A549 (cell line): ENCODE results near the gene MMP19. TPM values are rescaled to one million over a fixed set of nuclear protein-coding genes. Genes with fewer than 3 reads are reported as not detected.

Source experiments
- CBX2 ChIP-seq: fragments of 200-600 bp; sonication (generic); IDR thresholded peaks from 2 replicates; pipeline ENCODE4 v1.6.1; 2016; ENCODE audit warnings: low read depth, mild to moderate bottlenecking, borderline replicate concordance
- CHD2 ChIP-seq: fragments of 150-350 bp; IDR thresholded peaks from 2 replicates; pipeline ENCODE4 v1.6.1; 2014; ENCODE audit warnings: low read length; ENCODE audit not compliant: partially characterized antibody
- CHD4 ChIP-seq: fragments of 200-600 bp; sonication (generic); IDR thresholded peaks from 2 replicates; pipeline ENCODE4 v1.6.1; 2016; ENCODE audit warnings: antibody characterized with exemption, mild to moderate bottlenecking, borderline replicate concordance
- EHF ChIP-seq: fragments of 250-450 bp; sonication (Bioruptor Pico); IDR thresholded peaks from 2 replicates; pipeline ENCODE4 v1.5.0; 2020; ENCODE audit warnings: mild to moderate bottlenecking
- EHMT2 ChIP-seq: fragments of 200-600 bp; sonication (generic); IDR thresholded peaks from 2 replicates; pipeline ENCODE4 v1.6.1; 2016; ENCODE audit warnings: antibody characterized with exemption, low read depth, mild to moderate bottlenecking, moderate library complexity
- ESRRA ChIP-seq: fragments of 150-350 bp; IDR thresholded peaks from 2 replicates; pipeline ENCODE4 v1.6.1; 2014; ENCODE audit warnings: mild to moderate bottlenecking, low read length, borderline replicate concordance
- FOSB ChIP-seq: fragments of 250-450 bp; sonication (Bioruptor Pico); IDR thresholded peaks from 2 replicates; pipeline ENCODE4 v1.5.0; 2020; ENCODE audit warnings: mild to moderate bottlenecking, moderate library complexity
- HDAC2 ChIP-seq: fragments of 200-600 bp; sonication (generic); IDR thresholded peaks from 2 replicates; pipeline ENCODE4 v1.6.1; 2016
- HEYL ChIP-seq: fragments of 250-450 bp; sonication (Bioruptor Pico); IDR thresholded peaks from 2 replicates; pipeline ENCODE4 v1.8.0; 2021; ENCODE audit warnings: mild to moderate bottlenecking, moderate library complexity
- JUN ChIP-seq, 2 experiments: fragments of >200 bp; sonication (Bioruptor Twin); formaldehyde crosslinking; IDR thresholded peaks; 2 replicates in 1 of 2; 3 replicates in 1 of 2; pipeline ENCODE4 v1.6.1; 2016 to 2017
- KDM1A ChIP-seq: fragments of 200-600 bp; sonication (generic); IDR thresholded peaks from 2 replicates; pipeline ENCODE4 v1.6.1; 2016; ENCODE audit warnings: low read depth, mild to moderate bottlenecking
- MYC ChIP-seq: IDR thresholded peaks from 2 replicates; pipeline ENCODE4 v1.6.1; 2012; ENCODE audit warnings: mild to moderate bottlenecking, inconsistent platforms, low read length, improper control_type of control experiment, borderline replicate concordance
- NFE2L2 ChIP-seq: fragments of 150-350 bp; conservative IDR thresholded peaks from 2 replicates; pipeline ENCODE4 v1.6.1; 2014; ENCODE audit warnings: low read length
- POLR2AphosphoS2 ChIP-seq: conservative IDR thresholded peaks from 2 replicates; pipeline ENCODE4 v1.6.1; 2012; ENCODE audit warnings: low read length, improper control_type of control experiment, inconsistent platforms
- RAD21 ChIP-seq, 2 experiments: fragments of >200 bp in 1 of 2; sonication (Bioruptor Twin) in 1 of 2; formaldehyde crosslinking in 1 of 2; IDR thresholded peaks in 1 of 2; conservative IDR thresholded peaks in 1 of 2; 2 replicates in 1 of 2; 3 replicates in 1 of 2; pipeline ENCODE4 v1.6.1; 2012 to 2018; ENCODE audit warnings: inconsistent platforms in 1 of 2
- RARB ChIP-seq: fragments of 250-450 bp; sonication (Bioruptor Pico); IDR thresholded peaks from 2 replicates; pipeline ENCODE4 v1.8.0; 2021; ENCODE audit warnings: mild to moderate bottlenecking, moderate library complexity
- RCOR1 ChIP-seq: fragments of 150-350 bp; IDR thresholded peaks from 2 replicates; pipeline ENCODE4 v1.6.1; 2014; ENCODE audit warnings: antibody characterized with exemption, low read length, low read depth
- RNF2 ChIP-seq: fragments of 200-600 bp; sonication (generic); IDR thresholded peaks from 2 replicates; pipeline ENCODE4 v1.6.1; 2016; ENCODE audit warnings: low read depth, mild to moderate bottlenecking, antibody characterized with exemption, moderate library complexity, borderline replicate concordance
- SREBF2 ChIP-seq: fragments of 450-650 bp; IDR thresholded peaks from 2 replicates; pipeline ENCODE4 v1.6.1; 2014; ENCODE audit warnings: mild to moderate bottlenecking, moderate library complexity
- TFCP2L1 ChIP-seq: fragments of 250-450 bp; sonication (Bioruptor Pico); IDR thresholded peaks from 2 replicates; pipeline ENCODE4 v1.5.0; 2021; ENCODE audit warnings: mild to moderate bottlenecking
- ZC3H11A ChIP-seq: fragments of 450-650 bp; IDR thresholded peaks from 2 replicates; pipeline ENCODE4 v1.6.1; 2014; ENCODE audit warnings: antibody characterized with exemption, mild to moderate bottlenecking
- ZSCAN20 ChIP-seq: fragments of 250-450 bp; sonication (Bioruptor Pico); IDR thresholded peaks from 2 replicates; pipeline ENCODE4 v1.8.0; 2022; ENCODE audit warnings: mild to moderate bottlenecking, moderate library complexity
- polyA plus RNA-seq, 4 experiments: library from polyadenylated mRNA; depleted of rRNA in 3 of 4; stranded (reverse); fragments of >200 nt; fragmentation: RNase III in 1 of 4; extraction: RNeasy Plus Mini Kit Qiagen cat#74134 plus additional on column Dnase treatment in 1 of 4; gene quantifications; 2 replicates in 3 of 4; 3 replicates in 1 of 4; pipeline ENCODE4 v1.2.3, GENCODE V29; 2011 to 2017
- TF ChIP-seq, protein P1 (sequence below): IDR thresholded peaks from 2 replicates; pipeline ENCODE4 v1.6.1; 2012; ENCODE audit warnings: low read depth, borderline replicate concordance
- TF ChIP-seq, protein P2 (sequence below): fragments of 250-450 bp; sonication (Bioruptor Pico); IDR thresholded peaks from 2 replicates; pipeline ENCODE4 v1.5.0; 2021; ENCODE audit warnings: mild to moderate bottlenecking, moderate library complexity, borderline replicate concordance
- TF ChIP-seq, protein P3 (sequence below): fragments of >200 bp; sonication (Bioruptor Twin); formaldehyde crosslinking; IDR thresholded peaks from 2 replicates; pipeline ENCODE4 v1.6.1; 2016
- TF ChIP-seq, protein P4 (sequence below): fragments of 150-350 bp; IDR thresholded peaks from 2 replicates; pipeline ENCODE4 v1.6.1; 2014; ENCODE audit warnings: low read depth, mild to moderate bottlenecking, low read length

The MMP19 gene
- polyA plus RNA-seq, 2 of the 4 experiments (the other 2 are of a cell fraction): 0.06 to 0.09 TPM

DNA sequence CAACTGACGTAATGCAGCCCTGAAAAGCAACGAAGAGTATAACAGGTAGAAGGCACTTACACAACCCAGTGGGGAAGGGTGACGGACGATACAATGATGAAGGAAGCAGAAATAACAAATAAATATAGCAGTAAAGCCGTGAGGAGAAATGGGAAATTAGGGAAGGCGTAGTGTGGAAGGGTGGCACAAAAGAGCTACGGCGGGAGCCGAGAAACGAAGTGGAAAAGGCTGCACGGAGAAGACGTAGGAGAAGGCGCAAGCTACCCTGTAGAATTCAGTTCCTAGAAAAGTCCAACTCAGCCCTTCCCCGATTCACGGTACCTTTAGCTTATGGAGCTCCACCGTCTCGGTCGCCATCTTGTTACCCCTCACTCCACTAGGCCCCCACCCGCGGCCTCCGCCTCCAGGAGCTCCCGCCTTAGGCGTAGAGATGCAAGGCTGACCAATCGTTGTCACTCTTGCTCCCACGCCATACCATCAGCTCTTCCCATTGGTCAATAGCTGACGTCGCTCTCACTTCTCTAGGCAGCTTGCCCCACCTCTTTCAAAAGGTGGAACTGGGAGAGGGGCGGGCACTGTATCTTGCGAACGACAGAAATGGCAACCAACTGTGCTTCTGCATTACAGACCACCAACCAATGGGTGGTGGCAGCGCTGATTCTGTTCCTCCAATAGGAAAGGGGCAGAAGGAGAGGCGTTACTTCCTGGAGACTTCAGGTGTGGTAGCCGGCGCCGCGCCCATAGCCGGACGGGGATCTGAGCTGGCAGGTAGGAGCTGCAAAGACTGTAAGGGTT lies 25.2 kb downstream of the MMP19 start, which contains the start of the genes ORMDL2 and SARNP (continued):
- 0 out of 2 replicates have a peak, but pooled peaks have one; percentile 34 for TF ChIP-seq RARB (CRISPR knock-in tag)
- no peak for TF ChIP-seq CHD2
- TF ChIP-seq, protein P1, sequence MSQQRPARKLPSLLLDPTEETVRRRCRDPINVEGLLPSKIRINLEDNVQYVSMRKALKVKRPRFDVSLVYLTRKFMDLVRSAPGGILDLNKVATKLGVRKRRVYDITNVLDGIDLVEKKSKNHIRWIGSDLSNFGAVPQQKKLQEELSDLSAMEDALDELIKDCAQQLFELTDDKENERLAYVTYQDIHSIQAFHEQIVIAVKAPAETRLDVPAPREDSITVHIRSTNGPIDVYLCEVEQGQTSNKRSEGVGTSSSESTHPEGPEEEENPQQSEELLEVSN: no peak
- no peak for TF ChIP-seq POLR2AphosphoS2
- TF ChIP-seq, protein P2, sequence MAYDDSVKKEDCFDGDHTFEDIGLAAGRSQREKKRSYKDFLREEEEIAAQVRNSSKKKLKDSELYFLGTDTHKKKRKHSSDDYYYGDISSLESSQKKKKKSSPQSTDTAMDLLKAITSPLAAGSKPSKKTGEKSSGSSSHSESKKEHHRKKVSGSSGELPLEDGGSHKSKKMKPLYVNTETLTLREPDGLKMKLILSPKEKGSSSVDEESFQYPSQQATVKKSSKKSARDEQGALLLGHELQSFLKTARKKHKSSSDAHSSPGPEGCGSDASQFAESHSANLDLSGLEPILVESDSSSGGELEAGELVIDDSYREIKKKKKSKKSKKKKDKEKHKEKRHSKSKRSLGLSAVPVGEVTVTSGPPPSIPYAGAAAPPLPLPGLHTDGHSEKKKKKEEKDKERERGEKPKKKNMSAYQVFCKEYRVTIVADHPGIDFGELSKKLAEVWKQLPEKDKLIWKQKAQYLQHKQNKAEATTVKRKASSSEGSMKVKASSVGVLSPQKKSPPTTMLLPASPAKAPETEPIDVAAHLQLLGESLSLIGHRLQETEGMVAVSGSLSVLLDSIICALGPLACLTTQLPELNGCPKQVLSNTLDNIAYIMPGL: no peak
- TF ChIP-seq, protein P3, sequence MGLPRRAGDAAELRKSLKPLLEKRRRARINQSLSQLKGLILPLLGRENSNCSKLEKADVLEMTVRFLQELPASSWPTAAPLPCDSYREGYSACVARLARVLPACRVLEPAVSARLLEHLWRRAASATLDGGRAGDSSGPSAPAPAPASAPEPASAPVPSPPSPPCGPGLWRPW: no peak
- TF ChIP-seq EHF: no peak
- no peak for TF ChIP-seq EHMT2
- peak; percentile 55 to 74; a peak in 4 of 5 replicates for TF ChIP-seq JUN (IDR thresholded peaks at IDR 0.05)
- TF ChIP-seq CHD4: no peak
- TF ChIP-seq, protein P4, sequence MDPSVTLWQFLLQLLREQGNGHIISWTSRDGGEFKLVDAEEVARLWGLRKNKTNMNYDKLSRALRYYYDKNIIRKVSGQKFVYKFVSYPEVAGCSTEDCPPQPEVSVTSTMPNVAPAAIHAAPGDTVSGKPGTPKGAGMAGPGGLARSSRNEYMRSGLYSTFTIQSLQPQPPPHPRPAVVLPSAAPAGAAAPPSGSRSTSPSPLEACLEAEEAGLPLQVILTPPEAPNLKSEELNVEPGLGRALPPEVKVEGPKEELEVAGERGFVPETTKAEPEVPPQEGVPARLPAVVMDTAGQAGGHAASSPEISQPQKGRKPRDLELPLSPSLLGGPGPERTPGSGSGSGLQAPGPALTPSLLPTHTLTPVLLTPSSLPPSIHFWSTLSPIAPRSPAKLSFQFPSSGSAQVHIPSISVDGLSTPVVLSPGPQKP: no peak
- no peak for TF ChIP-seq MYC
- no peak for TF ChIP-seq SREBF2
- no peak for TF ChIP-seq FOSB
- TF ChIP-seq RNF2: no peak
- TF ChIP-seq HDAC2: no peak
- no peak for TF ChIP-seq KDM1A
- TF ChIP-seq RAD21 (conservative IDR thresholded peaks at IDR 0.05 in 1 of 2, IDR thresholded peaks at IDR 0.05 in 1 of 2): no peak
- no peak for TF ChIP-seq ZSCAN20 (CRISPR knock-in tag)
- no peak for TF ChIP-seq ESRRA
- no peak for TF ChIP-seq ZC3H11A
- TF ChIP-seq HEYL: no peak
- no peak for TF ChIP-seq TFCP2L1
- no peak for TF ChIP-seq NFE2L2
- TF ChIP-seq RCOR1: no peak
- TF ChIP-seq CBX2: no peak
